CD4-positive, alpha-beta memory T cell (primary cell): ENCODE data around the gene CIRBP. TPM values are rescaled to one million over a fixed set of nuclear protein-coding genes. Genes with fewer than 3 reads are reported as not detected.

Source experiments
- CTCF ChIA-PET: fragments of 350-600 bp; sonication (Branson Sonifier 250); formaldehyde crosslinking; loops from one replicate; lab custom pipeline; 2021; ENCODE audit warnings: inconsistent platforms; ENCODE audit not compliant: partially characterized antibody; lab: Charles Lee
- POLR2A ChIA-PET: fragments of 350-600 bp; sonication (Branson Sonifier 250); formaldehyde crosslinking; loops from one replicate; lab custom pipeline; 2021; ENCODE audit not compliant: partially characterized antibody; lab: Charles Lee
- DNase-seq, 5 donors: peaks; one replicate each; pipeline versions ENCODE4 v3.0.0 to v3.0.0-alpha.2; 2020 to 2022; ENCODE audit warnings: mixed read lengths in 1 of 5
- H3K27ac ChIP-seq: one replicate; pipeline ENCODE4 v1.7.0; 2013; ENCODE audit warnings: low read depth, low read length
- H3K27me3 ChIP-seq: 2 replicates; pipeline ENCODE4 v1.7.0; 2013; ENCODE audit warnings: mild to moderate bottlenecking, low read length, moderate library complexity; ENCODE audit not compliant: insufficient read depth
- H3K36me3 ChIP-seq: 2 replicates; pipeline ENCODE4 v1.7.0; 2013; ENCODE audit warnings: mild to moderate bottlenecking, low read length, moderate library complexity; ENCODE audit not compliant: insufficient read depth
- H3K4me1 ChIP-seq: 2 replicates; pipeline ENCODE4 v1.7.0; 2013; ENCODE audit warnings: mild to moderate bottlenecking, low read length, moderate library complexity; ENCODE audit not compliant: insufficient read depth
- H3K4me3 ChIP-seq, 2 donors: one replicate each; pipeline ENCODE4 v1.7.0; 2013; ENCODE audit warnings: low read length in 2 of 2, mild to moderate bottlenecking in 1 of 2
- H3K9me3 ChIP-seq, 2 donors: one replicate each; pipeline ENCODE4 v1.7.0; 2013; ENCODE audit warnings: low read length in 2 of 2, control low read depth in 1 of 2; ENCODE audit not compliant: control insufficient read depth in 1 of 2
- H3K27ac Mint-ChIP-seq, 7 donors: one replicate each; pipeline ENCODE4 v1.8.0; 2020 to 2021; ENCODE audit warnings: mixed read lengths in 7 of 7, mild to moderate bottlenecking in 6 of 7, inconsistent platforms in 3 of 7, moderate library complexity in 3 of 7
- H3K27me3 Mint-ChIP-seq, 2 donors: one replicate each; pipeline ENCODE4 v1.8.0; 2020 to 2021; ENCODE audit warnings: mixed read lengths in 2 of 2
- H3K36me3 Mint-ChIP-seq, 2 donors: one replicate each; pipeline ENCODE4 v1.8.0; 2020 to 2021; ENCODE audit warnings: mixed read lengths in 2 of 2, inconsistent platforms in 1 of 2, mild to moderate bottlenecking in 1 of 2
- H3K4me1 Mint-ChIP-seq, 4 donors: one replicate each; pipeline ENCODE4 v1.8.0; 2020 to 2021; ENCODE audit warnings: mixed read lengths in 4 of 4, mild to moderate bottlenecking in 1 of 4
- H3K4me3 Mint-ChIP-seq, 8 donors: one replicate each; pipeline ENCODE4 v1.8.0; 2020 to 2021; ENCODE audit warnings: mixed read lengths in 8 of 8, mild to moderate bottlenecking in 7 of 8, moderate library complexity in 6 of 8, inconsistent platforms in 3 of 8
- H3K9me3 Mint-ChIP-seq, 8 donors: one replicate each; pipeline ENCODE4 v1.8.0; 2020 to 2021; ENCODE audit warnings: mixed read lengths in 8 of 8, mild to moderate bottlenecking in 5 of 8, inconsistent platforms in 3 of 8, moderate library complexity in 1 of 8
- intact Hi-C: fragments of 100-400 bp; cut with micrococcal nuclease; formaldehyde crosslinking; loops from one replicate; pipeline ENCODE4 v1.15.1; 2023
- polyA plus RNA-seq, 2 donors: library from polyadenylated mRNA; unstranded; fragments of 300-500 nt; fragmentation: Illumina TruSeq; gene quantifications; one replicate each; pipeline ENCODE4 v1.2.3, GENCODE V29; 2021
- total RNA-seq, 2 experiments: library from RNA; stranded (reverse); gene quantifications; one replicate each; pipeline ENCODE4 v1.2.3, GENCODE V29; 2021

The CIRBP gene
- total and polyA plus RNA-seq, 4 experiments from 2014 or later = 160 to 638 (median 416) TPM

DNA sequence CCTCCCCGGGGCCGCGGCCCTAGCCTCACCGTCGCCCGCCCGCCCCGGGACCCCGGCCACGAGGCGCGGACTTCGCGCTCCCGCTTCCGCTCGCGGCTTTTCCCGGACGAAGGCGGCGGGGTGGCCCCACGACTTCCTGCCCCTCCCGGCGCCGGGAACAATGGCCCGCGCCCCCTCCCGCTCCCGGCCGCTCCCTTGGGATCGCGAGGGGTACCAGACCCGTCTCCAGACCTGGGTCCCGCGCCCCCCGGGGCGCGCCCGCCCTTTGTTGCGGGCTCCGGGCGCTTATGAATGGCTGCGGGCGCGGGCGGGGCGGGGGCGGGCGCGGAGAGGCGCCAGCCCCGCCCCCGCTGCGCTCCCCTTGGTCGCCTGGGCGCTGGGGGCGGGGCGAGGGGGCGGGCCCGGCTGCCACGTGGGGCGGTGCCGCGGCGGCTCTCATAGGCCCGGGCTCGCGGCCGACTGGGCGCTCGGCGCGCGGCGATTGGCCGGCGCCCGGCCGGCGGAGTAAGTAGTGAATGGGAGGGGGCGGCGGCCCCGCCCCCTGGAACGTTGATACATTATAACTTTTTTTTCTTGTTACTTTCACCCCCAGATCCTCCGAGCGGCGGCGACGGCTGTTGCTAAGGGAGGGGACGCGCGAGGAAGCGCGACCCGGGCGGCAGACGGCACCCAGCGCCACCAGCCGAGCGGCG lies 19.7 kb upstream of the CIRBP start:
- CTCF ChIA-PET = interaction anchor here (0.7 to 1.0 kb wide), 2 partner anchors 17 to 20 kb away, joined by 4 to 6 read pairs; partner anchors contain the start of gene CIRBP

DNA sequence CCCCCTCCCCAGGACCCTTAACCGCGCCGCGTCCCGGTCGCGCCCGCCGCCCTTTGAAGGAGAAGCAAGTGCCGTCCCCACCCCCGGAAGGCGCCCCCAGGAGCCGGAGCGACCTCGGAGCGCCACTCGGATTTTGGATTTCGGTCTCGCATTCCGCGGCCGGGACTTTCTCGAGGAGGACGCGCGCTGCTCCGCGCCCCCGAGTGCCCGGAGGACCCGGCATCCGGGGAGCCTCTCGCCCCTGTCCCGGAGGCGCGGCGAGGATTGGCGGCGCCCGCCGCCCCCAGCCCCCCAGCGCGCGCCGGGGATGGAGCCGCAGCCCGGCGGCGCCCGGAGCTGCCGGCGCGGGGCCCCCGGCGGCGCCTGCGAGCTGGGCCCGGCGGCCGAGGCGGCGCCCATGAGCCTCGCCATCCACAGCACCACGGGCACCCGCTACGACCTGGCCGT lies 19.1 kb upstream of the CIRBP start:
- H3K4me3 ChIP-seq = peak overlapping the region in 1 of 2 donors; percentile 66
- Mint-ChIP-seq H3K4me3 (peak overlapping the region; percentile 83 to 94 (median 90)), H3K27me3 (no peaks in the 10 kb centered on the region), H3K36me3 (peaks cover 12 to 22% of the 10 kb centered on the region in 2 donors), H3K4me1 (peaks cover 2 to 28% (median 11%) of the 10 kb centered on the region in 4 donors), H3K27ac (peak overlapping the region; percentile 89 to 94 (median 91)), H3K9me3 (peaks cover 0 to 11% (median 0%) of the 10 kb centered on the region in 8 donors)
- ChIA-PET CTCF (no interaction called here), POLR2A (interaction anchor here (0.8 to 2.4 kb wide), 8 partner anchors 9 to 182 kb away, joined by 3 to 55 read pairs (median 6); partner anchors contain the start of gene CIRBP)
- peak overlapping the region; percentile 86 for H3K27ac ChIP-seq
- peaks cover 10% of the 10 kb centered on the region for H3K36me3 ChIP-seq
- H3K9me3 ChIP-seq = no peaks in the 10 kb centered on the region
- peaks cover 33% of the 10 kb centered on the region for H3K4me1 ChIP-seq
- intact Hi-C loops = loop anchor here (1.0 to 10.0 kb wide), 4 partner anchors 9 to 455 kb away; partner anchors contain the start of genes CIRBP, DAZAP1 and PTBP1
- DNase-seq = no peak
- no peaks in the 10 kb centered on the region for H3K27me3 ChIP-seq

More for the DNA sequence above, 19.7 kb upstream of the CIRBP start:
- POLR2A ChIA-PET = interaction anchor here (1.0 to 2.4 kb wide), 12 partner anchors 10 to 181 kb away, joined by 3 to 55 read pairs (median 7); partner anchors contain the start of genes CIRBP and FAM174C
- Histone ChIP-seq H3K4me1 (peaks cover 33% of the 10 kb centered on the region), H3K9me3 (no peaks in the 10 kb centered on the region), H3K4me3 (peak overlapping the region in 1 of 2 donors; percentile 77), H3K27me3 (no peaks in the 10 kb centered on the region), H3K36me3 (peaks cover 4% of the 10 kb centered on the region), H3K27ac (peak overlapping the region; percentile 92)
- peak overlapping the region; percentile 89 to 94 (median 91) for H3K27ac Mint-ChIP-seq
- H3K9me3 Mint-ChIP-seq = peaks cover 0 to 6% (median 0%) of the 10 kb centered on the region in 8 donors
- peak; percentile 92 to 97 (median 95) for DNase-seq
- H3K4me1 Mint-ChIP-seq = peaks cover 2 to 26% (median 9%) of the 10 kb centered on the region in 4 donors
- H3K36me3 Mint-ChIP-seq = peaks cover 6 to 18% of the 10 kb centered on the region in 2 donors
- peak overlapping the region; percentile 83 to 94 (median 90) for H3K4me3 Mint-ChIP-seq
- intact Hi-C loops = loop anchor here (1.0 to 10.0 kb wide), 3 partner anchors 10 to 455 kb away; partner anchors contain the start of genes CIRBP and PTBP1
- no peaks in the 10 kb centered on the region for H3K27me3 Mint-ChIP-seq

DNA sequence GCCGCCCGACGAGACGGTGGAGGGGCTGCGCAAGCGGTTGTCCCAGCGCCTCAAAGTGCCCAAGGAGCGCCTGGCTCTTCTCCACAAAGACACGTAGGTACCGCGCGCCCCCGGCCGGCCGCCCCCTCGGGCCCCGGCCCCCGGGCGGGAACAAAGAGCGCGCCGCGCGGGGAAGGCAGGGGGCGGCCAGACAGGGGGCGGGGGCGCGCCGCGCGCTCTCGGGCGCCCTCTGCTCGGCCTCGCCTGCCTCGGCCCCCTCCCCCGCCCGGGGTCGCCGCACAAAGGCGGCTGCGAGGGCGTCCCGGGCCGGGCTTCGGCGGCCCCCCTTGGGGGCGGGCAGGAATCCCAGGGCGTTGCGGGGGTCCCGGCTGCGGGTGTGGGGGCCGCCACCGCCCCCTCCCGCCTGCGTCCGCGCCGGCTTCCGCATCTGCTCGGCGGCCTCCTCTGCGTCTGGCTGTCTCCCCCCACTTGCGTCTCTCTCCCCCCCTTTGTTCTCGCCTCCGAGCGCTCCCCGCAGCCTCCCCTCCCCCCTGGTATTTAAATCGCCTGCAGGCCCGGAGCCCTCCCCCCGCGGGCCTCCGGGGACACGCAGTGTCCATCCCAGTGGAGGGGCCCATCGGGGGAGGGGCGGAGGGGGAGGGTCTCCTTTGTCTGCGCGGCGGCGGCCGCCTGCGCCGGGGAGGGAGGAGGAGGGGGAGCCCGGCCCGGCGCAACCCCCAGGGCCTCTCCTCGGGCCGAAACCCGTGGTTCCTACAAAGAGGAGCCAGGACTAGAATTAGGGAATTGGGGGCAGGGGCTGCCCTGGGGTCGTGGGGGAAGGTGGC lies 18.5 kb upstream of the CIRBP start:
- Mint-ChIP-seq H3K36me3 (peaks cover 13 to 23% of the 10 kb centered on the region in 2 donors), H3K4me1 (peaks cover 2 to 30% (median 14%) of the 10 kb centered on the region in 4 donors), H3K9me3 (peaks cover 0 to 11% (median 0%) of the 10 kb centered on the region in 8 donors), H3K27ac (peak overlapping the region; percentile 90 to 98 (median 94)), H3K27me3 (no peaks in the 10 kb centered on the region), H3K4me3 (peak overlapping the region; percentile 92 to 95 (median 93))
- Histone ChIP-seq H3K4me1 (peaks cover 34% of the 10 kb centered on the region), H3K36me3 (peaks cover 16% of the 10 kb centered on the region), H3K27me3 (no peaks in the 10 kb centered on the region), H3K4me3 (peak overlapping the region; percentile 47 to 66), H3K9me3 (no peaks in the 10 kb centered on the region), H3K27ac (peak overlapping the region; percentile 86)
- ChIA-PET POLR2A (interaction anchor here (0.8 to 10.8 kb wide), 15 partner anchors 8 to 182 kb away, joined by 3 to 397 read pairs (median 6); partner anchors contain the start of genes CIRBP and FAM174C), CTCF (interaction anchor here (1.3 kb wide), 1 partner anchor 16 kb away, joined by 5 read pairs; no protein-coding TSS in a partner anchor)
- DNase-seq = peak; percentile 69 to 81 (median 71)
- intact Hi-C loops = loop anchor here (5.0 kb wide), 1 partner anchor 157 kb away; the partner anchor contains the start of gene DAZAP1

GRCh38 chr19:1251330-1252220 lies 17.6 kb upstream of the CIRBP start:
- peak overlapping the region; percentile 92 to 95 (median 93) for H3K4me3 Mint-ChIP-seq
- peak; percentile 65 to 82 (median 69) for DNase-seq

GRCh38 chr19:1252221-1252820 lies 16.8 kb upstream of the CIRBP start:
- H3K9me3 ChIP-seq = no peaks in the 10 kb centered on the region
- Mint-ChIP-seq H3K27ac (peak overlapping the region; percentile 42 to 98 (median 89)), H3K9me3 (peaks cover 0 to 11% (median 0%) of the 10 kb centered on the region in 8 donors), H3K27me3 (no peaks in the 10 kb centered on the region), H3K36me3 (peaks cover 18 to 26% of the 10 kb centered on the region in 2 donors), H3K4me3 (peak overlapping the region; percentile 79 to 95 (median 92)), H3K4me1 (peaks cover 3 to 32% (median 17%) of the 10 kb centered on the region in 4 donors)
- H3K4me3 ChIP-seq = peak overlapping the region; percentile 52 to 66
- peaks cover 29% of the 10 kb centered on the region for H3K36me3 ChIP-seq
- peak; percentile 66 to 84 (median 68) for DNase-seq
- peaks cover 47% of the 10 kb centered on the region for H3K4me1 ChIP-seq
- ChIA-PET POLR2A (interaction anchor here (0.6 to 10.8 kb wide), 15 partner anchors 7 to 343 kb away, joined by 3 to 397 read pairs (median 7); partner anchors contain the start of genes ARHGAP45, ATP5F1D, CIRBP and FAM174C), CTCF (interaction anchor here (0.7 to 1.8 kb wide), 7 partner anchors 8 to 21 kb away, joined by 3 to 10 read pairs (median 5); partner anchors contain the start of gene CIRBP)
- intact Hi-C loops = loop anchor here (5.0 kb wide), 1 partner anchor 155 kb away; the partner anchor contains the start of gene DAZAP1
- peak overlapping the region; percentile 86 for H3K27ac ChIP-seq
- no peaks in the 10 kb centered on the region for H3K27me3 ChIP-seq

More at GRCh38 chr19:1251330-1252220, 17.6 kb upstream of the CIRBP start:
- H3K27me3 Mint-ChIP-seq = no peaks in the 10 kb centered on the region
- Histone ChIP-seq H3K27me3 (no peaks in the 10 kb centered on the region), H3K36me3 (peaks cover 24% of the 10 kb centered on the region), H3K9me3 (no peaks in the 10 kb centered on the region), H3K27ac (peak overlapping the region; percentile 86), H3K4me1 (peaks cover 40% of the 10 kb centered on the region), H3K4me3 (peak overlapping the region; percentile 47 to 66)
- peaks cover 2 to 30% (median 15%) of the 10 kb centered on the region in 4 donors for H3K4me1 Mint-ChIP-seq
- ChIA-PET CTCF (interaction anchor here (1.3 kb wide), 1 partner anchor 15 kb away, joined by 5 read pairs; no protein-coding TSS in a partner anchor), POLR2A (interaction anchor here (1.0 to 10.8 kb wide), 8 partner anchors 8 to 183 kb away, joined by 3 to 397 read pairs (median 6); partner anchors contain the start of genes CIRBP and FAM174C)
- H3K27ac Mint-ChIP-seq = peak overlapping the region; percentile 90 to 98 (median 94)
- intact Hi-C loops = loop anchor here (5.0 kb wide), 1 partner anchor 156 kb away; the partner anchor contains the start of gene DAZAP1
- H3K9me3 Mint-ChIP-seq = peaks cover 0 to 11% (median 0%) of the 10 kb centered on the region in 8 donors
- H3K36me3 Mint-ChIP-seq = peaks cover 16 to 26% of the 10 kb centered on the region in 2 donors
